ENCODE measurements around the gene BICD1.

Gene BICD1

GRCh38 chr12:32120419-32120818 is 13.8 kb downstream of the BICD1 start:
- Histone ChIP-seq H3F3A (ENCODE audit: control insufficient read depth, insufficient read depth) (0 out of 2 replicates have a peak, but pooled peaks cover 4% of the 10 kb centered on the region), H3K4me1 (ENCODE audit: control insufficient read depth, low read length) (peaks cover 47% of the 10 kb centered on the region), H3K27ac (ENCODE audit: low read depth, low read length) (no peak overlapping the region), H3K9me2 (replicated peaks; ENCODE audit: control insufficient read depth, low read length) (no peaks in the 10 kb centered on the region), H3K36me3 (ENCODE audit: control insufficient read depth, low read length) (peaks cover 36% of the 10 kb centered on the region), H4K20me1 (ENCODE audit: control insufficient read depth, insufficient read depth, low read depth, low read length) (no peaks in the 10 kb centered on the region; the same call in 1 of the 2 replicates), H3K9me3 (ENCODE audit: control insufficient read depth, insufficient read depth, low read length) (no peaks in the 10 kb centered on the region), H3K4me2 (ENCODE audit: low read length) (no peak overlapping the region), H3K4me3 (ENCODE audit: low read length) (no peak overlapping the region), H3K27me3 (ENCODE audit: control insufficient read depth, low read length) (no peaks in the 10 kb centered on the region), H3K79me2 (ENCODE audit: control insufficient read depth, low read length) (peaks cover 97% of the 10 kb centered on the region)
- TF ChIP-seq CTCF (IDR thresholded peaks at IDR 0.05; ENCODE audit: low read depth, low read length, poor library complexity, severe bottlenecking), result no peak
- no peak for TF ChIP-seq EZH2phosphoT487 (IDR thresholded peaks at IDR 0.05; ENCODE audit: borderline replicate concordance, low read length)

- Histone ChIP-seq H3K4me1 (ENCODE audit: control insufficient read depth, low read length) (peaks cover 55% of the 10 kb centered on the region), H3K9me2 (replicated peaks; ENCODE audit: control insufficient read depth, low read length) (no peaks in the 10 kb centered on the region), H3K79me2 (ENCODE audit: control insufficient read depth, low read length) (peaks cover 100% of the 10 kb centered on the region), H3K9me3 (ENCODE audit: control insufficient read depth, insufficient read depth, low read length) (no peaks in the 10 kb centered on the region), H4K20me1 (ENCODE audit: control insufficient read depth, insufficient read depth, low read depth, low read length) (no peaks in the 10 kb centered on the region; the same call in 1 of the 2 replicates), H3K27ac (ENCODE audit: low read depth, low read length) (peak overlapping the region; percentile 6), H3K27me3 (ENCODE audit: control insufficient read depth, low read length) (no peaks in the 10 kb centered on the region), H3K4me3 (ENCODE audit: low read length) (no peak overlapping the region), H3K4me2 (ENCODE audit: low read length) (no peak overlapping the region), H3F3A (ENCODE audit: control insufficient read depth, insufficient read depth) (peaks cover 10% of the 10 kb centered on the region; the same call in 1 of the 2 replicates), H3K36me3 (ENCODE audit: control insufficient read depth, low read length) (peaks cover 22% of the 10 kb centered on the region)
- TF ChIP-seq EZH2phosphoT487 (IDR thresholded peaks at IDR 0.05; ENCODE audit: borderline replicate concordance, low read length) (no peak), CTCF (IDR thresholded peaks at IDR 0.05; ENCODE audit: low read depth, low read length, poor library complexity, severe bottlenecking) (no peak)
Measured at GRCh38 chr12:32124637-32125036, 18.0 kb downstream of the BICD1 start.

- H3K9me2 ChIP-seq (replicated peaks; ENCODE audit: control insufficient read depth, low read length), result no peaks in the 10 kb centered on the region
- no peaks in the 10 kb centered on the region; the same call in 1 of the 2 replicates for H4K20me1 ChIP-seq (ENCODE audit: control insufficient read depth, insufficient read depth, low read depth, low read length)
- TF ChIP-seq CTCF (IDR thresholded peaks at IDR 0.05; ENCODE audit: low read depth, low read length, poor library complexity, severe bottlenecking), result no peak
- TF ChIP-seq EZH2phosphoT487 (IDR thresholded peaks at IDR 0.05; ENCODE audit: borderline replicate concordance, low read length), result no peak
- H3F3A ChIP-seq (ENCODE audit: control insufficient read depth, insufficient read depth), result peaks cover 10% of the 10 kb centered on the region; the same call in 1 of the 2 replicates
- H3K9me3 ChIP-seq (ENCODE audit: control insufficient read depth, insufficient read depth, low read length), result no peaks in the 10 kb centered on the region
- H3K79me2 ChIP-seq (ENCODE audit: control insufficient read depth, low read length), result peaks cover 100% of the 10 kb centered on the region
- no peaks in the 10 kb centered on the region for H3K27me3 ChIP-seq (ENCODE audit: control insufficient read depth, low read length)
- H3K4me2 ChIP-seq (ENCODE audit: low read length), result 0 out of 2 replicates have a peak overlapping the region, but pooled peaks have one; percentile 23
- H3K27ac ChIP-seq (ENCODE audit: low read depth, low read length), result peak overlapping the region; percentile 6
- H3K4me1 ChIP-seq (ENCODE audit: control insufficient read depth, low read length), result peaks cover 57% of the 10 kb centered on the region
- H3K4me3 ChIP-seq (ENCODE audit: low read length), result no peak overlapping the region
- peaks cover 21% of the 10 kb centered on the region for H3K36me3 ChIP-seq (ENCODE audit: control insufficient read depth, low read length)
Measured at GRCh38 chr12:32125455-32126084, 18.9 kb downstream of the BICD1 start.

All from DOHH2 (cell line).